Bronchial epithelial cell (primary cell): Measurements from ENCODE around the gene WSCD1. TPM values are rescaled to one million over a fixed set of nuclear protein-coding genes. Genes with fewer than 3 reads are reported as not detected.

Source experiments
- DNase-seq: peaks from one replicate; pipeline ENCODE4 v3.0.0-alpha.2; 2010; ENCODE audit warnings: low read depth
- FAIRE-seq: peaks from 2 replicates; lab custom pipeline; 2011; peaks lifted over from hg19 to GRCh38; lab: Jason Lieb, UNC
- H3K27me3 ChIP-seq: 2 replicates; pipeline ENCODE4 v1.5.1; 2011; ENCODE audit warnings: low read length; ENCODE audit not compliant: control insufficient read depth, insufficient read depth
- H3K36me3 ChIP-seq: 2 replicates; pipeline ENCODE4 v1.5.1; 2011; ENCODE audit warnings: low read length; ENCODE audit not compliant: control insufficient read depth, insufficient read depth
- H3K4me3 ChIP-seq: 2 replicates; pipeline ENCODE4 v1.5.1; 2011; ENCODE audit warnings: mild to moderate bottlenecking, low read depth, low read length, control low read depth
- CTCF ChIP-seq: IDR thresholded peaks from 2 replicates; pipeline ENCODE4 v1.5.1; 2011; ENCODE audit warnings: mild to moderate bottlenecking, moderate library complexity, low read length, control low read depth, inconsistent platforms; ENCODE audit not compliant: insufficient read depth, severe bottlenecking
- total RNA-seq: library from RNA; depleted of rRNA; stranded (reverse); fragments of >200 nt; gene quantifications from 2 replicates; pipeline ENCODE4 v1.2.1, GENCODE V29; 2014

Gene WSCD1
- total RNA-seq, 1 donor from 2014 or later, result 0.26 TPM

- Histone ChIP-seq H3K27me3 (no peaks in the 10 kb centered on the region), H3K4me3 (no peak overlapping the region), H3K36me3 (no peaks in the 10 kb centered on the region)
- TF ChIP-seq CTCF, result no peak
- DNase-seq, result no peak
- no peak for FAIRE-seq
These were observed 42.7 kb upstream of the WSCD1 start for GRCh38 chr17:6027342-6028024.

GRCh38 chr17:6028294-6028693 is 41.9 kb upstream of the WSCD1 start:
- FAIRE-seq, result no peak
- no peaks in the 10 kb centered on the region for H3K27me3 ChIP-seq

GRCh38 chr17:6035801-6036394 is 34.3 kb upstream of the WSCD1 start:
- no peak for TF ChIP-seq CTCF
- no peak for FAIRE-seq
- DNase-seq, result no peak
- Histone ChIP-seq H3K36me3 (no peaks in the 10 kb centered on the region), H3K27me3 (peaks cover 2% of the 10 kb centered on the region), H3K4me3 (no peak overlapping the region)

More at GRCh38 chr17:6028294-6028693, 41.9 kb upstream of the WSCD1 start:
- no peaks in the 10 kb centered on the region for H3K36me3 ChIP-seq
- DNase-seq, result no peak
- no peak for TF ChIP-seq CTCF
- H3K4me3 ChIP-seq, result no peak overlapping the region

- Histone ChIP-seq H3K36me3 (no peaks in the 10 kb centered on the region), H3K27me3 (peaks cover 2% of the 10 kb centered on the region), H3K4me3 (no peak overlapping the region)
- no peak for DNase-seq
- FAIRE-seq, result no peak
- no peak for TF ChIP-seq CTCF
These were observed 29.7 kb upstream of the WSCD1 start for GRCh38 chr17:6040504-6040903.

- peak; percentile 47 for FAIRE-seq
- Histone ChIP-seq H3K4me3 (no peak overlapping the region), H3K27me3 (no peaks in the 10 kb centered on the region), H3K36me3 (no peaks in the 10 kb centered on the region)
- DNase-seq, result no peak
- no peak for TF ChIP-seq CTCF
These were observed 28.9 kb upstream of the WSCD1 start for GRCh38 chr17:6041246-6041645.

GRCh38 chr17:6043405-6043804 is 26.8 kb upstream of the WSCD1 start:
- TF ChIP-seq CTCF, result no peak
- Histone ChIP-seq H3K4me3 (no peak overlapping the region), H3K36me3 (no peaks in the 10 kb centered on the region), H3K27me3 (no peaks in the 10 kb centered on the region)
- FAIRE-seq (no peak), DNase-seq (no peak)
